ENCODE data around the gene NR2F2. TPM values are rescaled to one million over a fixed set of nuclear protein-coding genes. Genes with fewer than 3 reads are reported as not detected.

Gene NR2F2
- total and polyA plus RNA-seq, 2 donors (not counting 1 experiment from before 2014, with no cell fraction given): not detected

DNA sequence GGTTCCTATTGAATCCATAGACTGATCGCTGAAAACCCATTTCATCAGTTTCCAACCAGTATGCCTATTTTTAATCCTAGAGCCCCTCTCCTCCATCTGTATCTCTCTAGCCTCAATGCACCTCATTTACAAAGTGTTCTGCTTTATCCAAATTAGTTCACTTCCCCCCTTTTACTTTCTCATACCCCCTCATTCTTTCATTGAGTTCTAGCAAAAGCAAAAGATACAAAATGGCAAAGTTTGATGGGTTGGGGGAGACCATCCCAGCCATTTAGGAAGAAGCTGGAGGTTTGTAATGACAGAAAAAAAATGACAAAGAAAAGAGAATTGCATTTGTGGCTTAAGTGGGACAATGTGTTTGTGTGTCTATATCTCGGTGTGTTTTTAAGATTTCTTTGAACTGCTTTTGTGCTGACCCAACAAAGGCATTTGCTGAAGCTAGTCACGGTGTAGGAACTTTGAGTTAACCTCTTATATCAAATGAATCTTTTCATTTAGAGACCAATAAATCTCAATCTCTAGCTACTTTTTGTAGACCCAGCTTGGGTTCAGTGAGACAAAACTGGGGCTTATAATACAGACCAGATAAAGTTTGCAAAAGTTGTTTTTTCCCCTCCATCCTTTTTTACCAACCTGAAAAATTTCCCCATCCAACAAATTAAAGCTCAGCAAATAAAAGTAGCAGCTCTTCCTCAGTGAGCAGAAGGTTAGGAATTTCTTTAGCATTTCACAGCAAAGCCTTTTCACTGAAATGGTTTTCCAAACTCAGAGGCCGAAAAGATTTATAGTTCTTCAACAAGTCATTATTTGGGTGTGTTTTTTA lies 18.7 kb downstream of the NR2F2 start:
- H3K4me3 Mint-ChIP-seq: no peak overlapping the region

More for the DNA sequence above, 18.7 kb downstream of the NR2F2 start:
- H3K9me3 Mint-ChIP-seq (ENCODE audit: insufficient read depth): no peaks in the 10 kb centered on the region
- no peak for DNase-seq
- H3K4me3 ChIP-seq (ENCODE audit: control extremely low read depth in 1 of 5, extremely low read depth in 1 of 5, insufficient read depth in 1 of 5, low read depth in 2 of 5, low read length in 4 of 5): no peak overlapping the region
- CTCF ChIA-PET: no interaction called here
- no peaks in the 10 kb centered on the region for H4K20me1 ChIP-seq (ENCODE audit: control insufficient read depth, insufficient read depth, low read length, poor library complexity, severe bottlenecking)
- no peaks in the 10 kb centered on the region for H3K36me3 ChIP-seq (replicated peaks in 1 of 2; ENCODE audit: control extremely low read depth in 1 of 2, control insufficient read depth in 1 of 2, extremely low read depth in 1 of 2, insufficient read depth in 2 of 2, low read length in 1 of 2)
- no peak overlapping the region for H2AFZ ChIP-seq (ENCODE audit: insufficient read depth, low read depth, low read length, poor library complexity, severe bottlenecking)
- TF ChIP-seq, protein P1, sequence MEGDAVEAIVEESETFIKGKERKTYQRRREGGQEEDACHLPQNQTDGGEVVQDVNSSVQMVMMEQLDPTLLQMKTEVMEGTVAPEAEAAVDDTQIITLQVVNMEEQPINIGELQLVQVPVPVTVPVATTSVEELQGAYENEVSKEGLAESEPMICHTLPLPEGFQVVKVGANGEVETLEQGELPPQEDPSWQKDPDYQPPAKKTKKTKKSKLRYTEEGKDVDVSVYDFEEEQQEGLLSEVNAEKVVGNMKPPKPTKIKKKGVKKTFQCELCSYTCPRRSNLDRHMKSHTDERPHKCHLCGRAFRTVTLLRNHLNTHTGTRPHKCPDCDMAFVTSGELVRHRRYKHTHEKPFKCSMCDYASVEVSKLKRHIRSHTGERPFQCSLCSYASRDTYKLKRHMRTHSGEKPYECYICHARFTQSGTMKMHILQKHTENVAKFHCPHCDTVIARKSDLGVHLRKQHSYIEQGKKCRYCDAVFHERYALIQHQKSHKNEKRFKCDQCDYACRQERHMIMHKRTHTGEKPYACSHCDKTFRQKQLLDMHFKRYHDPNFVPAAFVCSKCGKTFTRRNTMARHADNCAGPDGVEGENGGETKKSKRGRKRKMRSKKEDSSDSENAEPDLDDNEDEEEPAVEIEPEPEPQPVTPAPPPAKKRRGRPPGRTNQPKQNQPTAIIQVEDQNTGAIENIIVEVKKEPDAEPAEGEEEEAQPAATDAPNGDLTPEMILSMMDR (IDR thresholded peaks at IDR 0.05): no peak
- no peak for TF ChIP-seq EZH2 (IDR thresholded peaks at IDR 0.05; ENCODE audit: borderline replicate concordance, insufficient read depth, low read depth, low read length, poor library complexity, severe bottlenecking)
- no peaks in the 10 kb centered on the region for H3K79me2 ChIP-seq (ENCODE audit: control insufficient read depth, insufficient read depth, low read length)
- H3K9me3 ChIP-seq (ENCODE audit: control extremely low read depth in 1 of 3, control insufficient read depth in 2 of 3, insufficient read depth in 1 of 3, low read length in 2 of 3): peaks cover 0 to 30% (median 0%) of the 10 kb centered on the region in 3 donors
- peaks cover 0 to 82% (median 50%) of the 10 kb centered on the region in 4 experiments for H3K27me3 ChIP-seq (replicated peaks in 1 of 4; ENCODE audit: control extremely low read depth in 1 of 4, control insufficient read depth in 3 of 4, insufficient read depth in 4 of 4, low read length in 3 of 4)
- no peak overlapping the region for H3K4me2 ChIP-seq (replicated peaks; ENCODE audit: low read depth, low read length, poor library complexity, severe bottlenecking)
- H3K27ac ChIP-seq (ENCODE audit: low read length in 2 of 2): no peak overlapping the region
- ATAC-seq (ENCODE audit: low read depth): no peak
- 17% methylated on average over 1 of the region's 4 CpGs for WGBS (ENCODE audit: insufficient coverage)
- H3K27ac Mint-ChIP-seq: no peak overlapping the region
- peaks cover 0 to 5% of the 10 kb centered on the region in 2 donors for H3K4me1 ChIP-seq (ENCODE audit: control insufficient read depth in 2 of 2, insufficient read depth in 2 of 2, low read length in 2 of 2)
- POLR2A ChIA-PET: no interaction called here
- no peaks in the 10 kb centered on the region for H3K4me1 Mint-ChIP-seq
- no peak overlapping the region for H3K9ac ChIP-seq (ENCODE audit: low read length)
- intact Hi-C loops (cut with micrococcal nuclease): no loop called here
- peaks cover 83% of the 10 kb centered on the region for H3K27me3 Mint-ChIP-seq
